Measurements from ENCODE around the gene CDHR5. TPM values are rescaled to one million over a fixed set of nuclear protein-coding genes. Genes with fewer than 3 reads are reported as not detected.
"Not testable (repeated sequence)": the region's sequence is repeated elsewhere in the genome, so short reads cannot be mapped to it uniquely, and the experiment has no call there.

The CDHR5 gene
- total RNA-seq, 1 donor from 2014 or later = not detected

GRCh38 chr11:576811-577610, 47.7 kb downstream of the CDHR5 start:
- no peak for DNase-seq
- intact Hi-C loops (cut with DNase I) = no loop called here
- ATAC-seq (ENCODE audit: poor library complexity) = no peak

- peak; percentile 94 for ATAC-seq (ENCODE audit: poor library complexity)
- intact Hi-C loops (cut with DNase I) = no loop called here
- DNase-seq = peak; percentile 97
These were observed 48.6 kb downstream of the CDHR5 start, which contains the start of gene PHRF1 for GRCh38 chr11:575996-576768. Gene PHRF1, plus strand, starts transcription at chr11:576470. Its CDS starts 5,043 bp downstream, at chr11:581513.

- peak; percentile 75 for ATAC-seq (ENCODE audit: poor library complexity)
- DNase-seq = no peak
- intact Hi-C loops (cut with DNase I) = no loop called here
These were observed 49.3 kb downstream of the CDHR5 start for GRCh38 chr11:575313-575995.

- peak; percentile 2 for ATAC-seq (ENCODE audit: poor library complexity)
These were observed 50.0 kb downstream of the CDHR5 start for GRCh38 chr11:574632-575312.

GRCh38 chr11:574031-574570, 50.7 kb downstream of the CDHR5 start:
- intact Hi-C loops (cut with DNase I); ATAC-seq (ENCODE audit: poor library complexity); DNase-seq: not testable (repeated sequence)

More at GRCh38 chr11:574632-575312, 50.0 kb downstream of the CDHR5 start:
- DNase-seq = no peak
- intact Hi-C loops (cut with DNase I) = no loop called here

GRCh38 chr11:573146-573759, 51.5 kb downstream of the CDHR5 start:
- intact Hi-C loops (cut with DNase I) = no loop called here
- DNase-seq (no peak), ATAC-seq (ENCODE audit: poor library complexity) (no peak)

GRCh38 chr11:571802-572185, 53.0 kb downstream of the CDHR5 start:
- DNase-seq = no peak
- ATAC-seq (ENCODE audit: poor library complexity) = no peak
- intact Hi-C loops (cut with DNase I) = no loop called here

DNA sequence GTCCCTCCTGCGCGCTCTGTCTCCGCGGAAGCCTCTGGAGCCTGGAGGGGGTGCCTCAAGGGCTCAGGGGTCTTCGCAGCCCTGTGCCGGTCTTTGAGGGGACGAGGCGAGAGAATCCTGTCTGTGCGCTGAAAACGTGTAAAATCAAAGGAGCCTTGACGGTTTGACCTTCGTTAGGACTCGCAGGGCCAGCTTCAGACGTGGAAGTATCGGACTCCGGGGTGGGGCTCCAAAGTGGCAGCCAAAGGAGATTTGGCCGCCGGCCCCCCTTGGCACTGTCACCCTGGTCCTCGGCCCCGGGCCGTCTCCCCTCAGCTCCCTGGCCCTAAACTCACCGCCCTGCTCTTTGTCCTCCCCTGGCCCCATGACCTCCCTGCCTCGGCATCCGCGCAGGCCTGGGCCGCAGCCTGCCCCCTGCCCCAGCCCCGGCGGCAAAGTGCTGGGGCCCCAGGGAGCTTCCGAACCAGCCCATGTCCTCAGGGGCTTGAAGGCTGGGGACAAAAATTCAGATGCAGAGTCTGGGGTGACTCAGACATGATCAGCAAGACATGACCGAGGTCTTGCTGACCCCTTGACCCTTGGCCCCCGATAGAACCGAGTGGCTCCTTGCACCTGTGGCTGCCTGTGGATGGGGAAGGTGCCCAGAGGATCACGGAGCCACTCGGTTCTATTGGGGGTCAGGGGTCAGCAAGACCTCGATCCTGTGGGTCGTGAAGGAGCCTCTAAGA, 55.4 kb downstream of the CDHR5 start:
- DNase-seq (peak; percentile 86), ATAC-seq (ENCODE audit: poor library complexity) (peak; percentile 56)
- intact Hi-C loops (cut with DNase I) = no loop called here

DNA sequence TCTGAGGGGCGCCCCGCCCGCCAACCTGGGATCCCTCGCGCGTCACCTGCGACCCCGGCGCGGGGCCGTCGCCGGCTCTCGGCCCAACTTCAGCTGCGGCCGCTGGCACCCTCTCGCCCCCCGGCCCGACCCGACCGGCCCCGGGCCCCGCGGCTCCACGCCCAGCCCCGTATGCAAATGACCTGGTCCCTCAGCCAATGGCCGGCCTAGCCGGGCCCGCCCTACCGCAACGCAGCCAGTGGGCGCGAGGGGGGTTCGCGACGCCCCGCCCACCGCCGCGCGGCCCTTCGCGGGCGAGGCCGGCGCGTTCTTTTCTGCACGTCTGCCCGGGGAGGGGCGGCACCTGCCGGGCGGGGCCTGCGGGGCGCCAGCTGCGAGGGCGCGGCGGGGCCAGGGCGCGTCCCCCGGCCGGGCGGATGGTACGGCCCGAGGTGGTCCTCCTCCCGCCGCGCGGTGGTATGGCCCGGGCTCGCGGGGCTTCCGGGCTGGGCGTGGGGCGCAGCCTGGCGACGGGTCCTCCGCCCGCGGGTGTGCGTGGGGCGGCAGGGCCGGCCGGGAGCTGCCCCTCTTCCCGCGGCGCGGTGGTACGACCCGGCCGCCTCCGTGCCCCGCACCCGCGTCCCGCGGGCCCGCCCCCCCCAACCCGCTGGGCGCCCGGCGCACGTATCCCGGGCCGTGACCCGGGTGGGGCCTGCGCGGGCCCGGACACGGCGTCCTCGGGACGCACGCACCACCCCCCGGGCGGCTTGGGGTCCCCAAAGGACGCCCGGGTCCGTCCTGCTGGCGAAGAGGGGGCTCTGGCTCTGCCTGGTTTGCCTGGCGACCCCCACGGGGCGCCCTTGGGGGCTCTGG, 56.2 kb downstream of the CDHR5 start:
- peak; percentile 88 for ATAC-seq (ENCODE audit: poor library complexity)
- intact Hi-C loops (cut with DNase I) = no loop called here

GRCh38 chr11:567629-568292, 57.0 kb downstream of the CDHR5 start:
- DNase-seq (no peak), ATAC-seq (ENCODE audit: poor library complexity) (peak; percentile 24)
- intact Hi-C loops (cut with DNase I) = no loop called here

More for the DNA sequence above, 56.2 kb downstream of the CDHR5 start:
- peak; percentile 96 for DNase-seq

DNA sequence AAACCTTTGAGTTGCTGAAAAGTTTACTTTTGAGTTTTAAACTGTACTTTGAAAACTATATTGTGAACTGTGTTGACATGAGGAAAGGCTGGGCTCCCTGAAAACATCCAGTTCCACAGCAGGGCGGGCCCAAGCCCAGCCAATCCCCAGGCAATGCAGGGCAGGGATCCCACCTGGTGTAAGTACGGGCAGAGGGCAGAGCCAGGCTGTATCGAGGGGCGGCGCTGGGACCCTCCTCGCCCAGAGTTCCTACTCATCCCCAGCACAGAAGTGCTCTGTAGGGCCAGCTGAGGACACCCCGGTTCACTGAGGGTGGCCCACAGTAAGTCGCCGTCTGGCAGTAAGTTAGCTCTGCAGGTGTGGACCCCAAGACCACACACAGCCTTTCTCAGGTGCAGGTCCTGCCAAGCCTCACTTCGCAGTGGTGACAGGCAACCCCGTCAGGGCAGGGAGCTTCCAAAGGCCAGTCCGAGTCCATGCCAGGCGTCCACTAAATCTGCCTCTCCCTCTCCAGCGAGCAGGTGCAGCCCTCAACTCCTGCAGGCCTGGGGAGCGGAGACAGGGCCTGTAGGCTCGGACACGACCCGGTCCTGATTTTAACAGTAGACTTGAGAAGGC, 57.6 kb downstream of the CDHR5 start:
- DNase-seq = no peak
- no peak for ATAC-seq (ENCODE audit: poor library complexity)
- intact Hi-C loops (cut with DNase I) = no loop called here

Small RNAs within 50 kb of the gene (microRNA-seq; reads per million reads assigned to microRNA genes)
- 351 reads per million, percentile 72 among the genes with 10 or more reads in this experiment for gene MIR210

Other genes starting within 250 kb of the CDHR5 start
- gene PKP3, start 230.7 kb downstream of the CDHR5 start, total RNA-seq = 0.86 TPM
- gene SIGIRR, start 210.0 kb downstream of the CDHR5 start, total RNA-seq = 38.6 TPM
- 0.08 TPM for gene ANO9, start 182.9 kb downstream of the CDHR5 start, total RNA-seq
- gene PTDSS2, start 174.7 kb downstream of the CDHR5 start, total RNA-seq = 25.5 TPM
- gene RNH1, start 117.7 kb downstream of the CDHR5 start, total RNA-seq = 171 TPM
- 60.5 TPM for gene HRAS, start 89.4 kb downstream of the CDHR5 start, total RNA-seq
- 0.13 TPM for gene LRRC56, start 87.4 kb downstream of the CDHR5 start, total RNA-seq
- 0.22 TPM for gene LMNTD2, start 64.2 kb downstream of the CDHR5 start, total RNA-seq
- gene RASSF7, start 64.0 kb downstream of the CDHR5 start, total RNA-seq = 4.4 TPM
- 16.5 TPM for gene PHRF1, start 48.5 kb downstream of the CDHR5 start, total RNA-seq
- gene IRF7, start 9.0 kb downstream of the CDHR5 start, total RNA-seq = 7.5 TPM
- gene SCT, start 2.2 kb upstream of the CDHR5 start, total RNA-seq = not detected
- gene DRD4, start 12.3 kb upstream of the CDHR5 start, total RNA-seq = not detected
- gene DEAF1, start 70.3 kb upstream of the CDHR5 start, total RNA-seq = 22.1 TPM
- gene TMEM80, start 70.9 kb upstream of the CDHR5 start, total RNA-seq = 9.1 TPM
- 3.2 TPM for gene EPS8L2, start 81.3 kb upstream of the CDHR5 start, total RNA-seq
- gene TALDO1, start 122.5 kb upstream of the CDHR5 start, total RNA-seq = 90.1 TPM
- 17.4 TPM for gene GATD1, start 152.5 kb upstream of the CDHR5 start, total RNA-seq
- 0.19 TPM for gene CEND1, start 165.1 kb upstream of the CDHR5 start, total RNA-seq
- 3.4 TPM for gene SLC25A22, start 173.3 kb upstream of the CDHR5 start, total RNA-seq
- 7.3 TPM for gene PIDD1, start 180.3 kb upstream of the CDHR5 start, total RNA-seq
- 982 TPM for gene RPLP2, start 185.0 kb upstream of the CDHR5 start, total RNA-seq
- gene PNPLA2, start 194.0 kb upstream of the CDHR5 start, total RNA-seq = 346 TPM
- 18.9 TPM for gene CRACR2B, start 203.0 kb upstream of the CDHR5 start, total RNA-seq
- 405 TPM for gene CD151, start 208.0 kb upstream of the CDHR5 start, total RNA-seq
- gene POLR2L, start 217.6 kb upstream of the CDHR5 start, total RNA-seq = 267 TPM
- 40.5 TPM for gene TSPAN4, start 217.9 kb upstream of the CDHR5 start, total RNA-seq